Liver (tissue), 2 donors: ENCODE measurements around the gene STYX.

Experiments
- CTCF ChIP-seq: fragments of 150-350 bp; IDR thresholded peaks from 2 replicates; pipeline ENCODE4 v1.5.1; 2017; ENCODE audit warnings: improper control_type of control experiment, low read depth, low read length; ENCODE audit not compliant: missing input control
- ZBTB33 ChIP-seq: IDR thresholded peaks from 2 replicates; pipeline ENCODE4 v1.6.1; 2016; ENCODE audit warnings: antibody characterized with exemption
- donor health status: healthy.

GRCh38 chr14:52703225-52703624 lies 26.7 kb upstream of the STYX start:
- no peak for TF ChIP-seq ZBTB33
- no peak for TF ChIP-seq CTCF
